ENCODE results near the gene TGFBR3L.

TGFBR3L gene

GRCh38 chr19:7963566-7963965 lies 48.9 kb downstream of the TGFBR3L start:
- FAIRE-seq = no peak

- no peak for FAIRE-seq
Observed at GRCh38 chr19:7965259-7965841, 50.7 kb downstream of the TGFBR3L start.

GRCh38 chr19:7965921-7966665 lies 51.5 kb downstream of the TGFBR3L start:
- FAIRE-seq = no peak

GRCh38 chr19:7968008-7968795 lies 53.6 kb downstream of the TGFBR3L start:
- no peak for FAIRE-seq

All from islet of Langerhans (tissue), 1 donor.